Measurements from ENCODE around the gene PAPOLA. TPM values are rescaled to one million over a fixed set of nuclear protein-coding genes. Genes with fewer than 3 reads are reported as not detected.

The PAPOLA gene
- total and polyA plus RNA-seq, 12 donors = 63.0 to 159 (median 110) TPM

- Histone ChIP-seq H3K4me1 (peaks cover 0 to 5% (median 0%) of the 10 kb centered on the region in 9 donors), H3K36me3 (no peaks in the 10 kb centered on the region), H3K9me3 (no peaks in the 10 kb centered on the region), H3K27me3 (peaks cover 0 to 48% (median 37%) of the 10 kb centered on the region in 7 donors), H3K4me3 (no peak overlapping the region), H3K27ac (no peak overlapping the region)
- TF ChIP-seq CTCF (IDR thresholded peaks at IDR 0.05) = peak in 7 of 9 donors; percentile 25 to 39 (median 36)
- DNase-seq (no peak), ATAC-seq (peak in 7 of 8 donors; percentile 27 to 75 (median 62))
- intact Hi-C loops (cut with DNase I) = loop anchor here in 5 of 10 donors (5.0 to 10.0 kb wide), 3 partner anchors 150 to 160 kb away; no protein-coding TSS in a partner anchor
- 26 to 35% methylated on average over 15 of the region's 15 CpGs for WGBS, 2 donors
Observed at GRCh38 chr14:96584199-96584906, 82.2 kb downstream of the PAPOLA start.

- intact Hi-C loops (cut with DNase I) = loop anchor here in 5 of 10 donors (5.0 to 10.0 kb wide), 3 partner anchors 150 to 160 kb away; no protein-coding TSS in a partner anchor
- Histone ChIP-seq H3K27ac (no peak overlapping the region), H3K27me3 (peaks cover 0 to 48% (median 37%) of the 10 kb centered on the region in 7 donors), H3K9me3 (no peaks in the 10 kb centered on the region), H3K4me3 (no peak overlapping the region), H3K36me3 (no peaks in the 10 kb centered on the region), H3K4me1 (peaks cover 0 to 8% (median 0%) of the 10 kb centered on the region in 9 donors)
- 79 to 83% methylated on average over 20 of the region's 20 CpGs for WGBS, 2 donors
- TF ChIP-seq CTCF (IDR thresholded peaks at IDR 0.05) = no peak
- ATAC-seq (no peak), DNase-seq (no peak)
Observed at GRCh38 chr14:96584907-96585671, 82.9 kb downstream of the PAPOLA start.

- no peak for DNase-seq
- Histone ChIP-seq H3K4me1 (peaks cover 0 to 8% (median 0%) of the 10 kb centered on the region in 9 donors), H3K27ac (no peak overlapping the region), H3K36me3 (no peaks in the 10 kb centered on the region), H3K9me3 (no peaks in the 10 kb centered on the region), H3K27me3 (peaks cover 0 to 48% (median 37%) of the 10 kb centered on the region in 7 donors), H3K4me3 (no peak overlapping the region)
- intact Hi-C loops (cut with DNase I) = loop anchor here in 2 of 10 donors (10.0 kb wide), 2 partner anchors 149 to 159 kb away; no protein-coding TSS in a partner anchor
- ATAC-seq = no peak
- 85 to 86% methylated on average over 3 of the region's 3 CpGs for WGBS, 2 donors
- TF ChIP-seq CTCF (IDR thresholded peaks at IDR 0.05) = no peak
Observed at GRCh38 chr14:96585672-96586013, 83.5 kb downstream of the PAPOLA start.

GRCh38 chr14:96586056-96586455, 83.9 kb downstream of the PAPOLA start:
- no peak for DNase-seq
- no peak for TF ChIP-seq CTCF (IDR thresholded peaks at IDR 0.05)
- H3K4me1 ChIP-seq = peaks cover 0 to 8% (median 0%) of the 10 kb centered on the region in 9 donors
- H3K36me3 ChIP-seq = no peaks in the 10 kb centered on the region
- ATAC-seq = no peak
- 73 to 75% methylated on average over 11 of the region's 11 CpGs for WGBS, 2 donors
- H3K27ac ChIP-seq = no peak overlapping the region
- peaks cover 0 to 48% (median 37%) of the 10 kb centered on the region in 7 donors for H3K27me3 ChIP-seq
- intact Hi-C loops (cut with DNase I) = loop anchor here in 2 of 10 donors (10.0 kb wide), 2 partner anchors 149 to 159 kb away; no protein-coding TSS in a partner anchor
- H3K9me3 ChIP-seq = no peaks in the 10 kb centered on the region
- H3K4me3 ChIP-seq = no peak overlapping the region
